Hepatocyte (in vitro differentiated cells): ENCODE measurements around the gene PLAC8.
"Not testable (repeated sequence)": the region's sequence is repeated elsewhere in the genome, so short reads cannot be mapped to it uniquely, and the experiment has no call there.

ENCODE experiments used
- CTCF ChIP-seq: fragments of 200-600 bp; sonication (generic); IDR thresholded peaks from 2 replicates; pipeline ENCODE4 v1.5.1; 2016; ENCODE audit warnings: antibody characterized with exemption, mild to moderate bottlenecking; ENCODE audit not compliant: poor library complexity
- EZH2 ChIP-seq: fragments of 200-600 bp; sonication (generic); IDR thresholded peaks from 2 replicates; pipeline ENCODE4 v1.6.1; 2016; ENCODE audit warnings: antibody characterized with exemption, mild to moderate bottlenecking, borderline replicate concordance
- EZH2phosphoT487 ChIP-seq: fragments of 200-600 bp; sonication (generic); IDR thresholded peaks from one replicate; pipeline ENCODE4 v1.6.1; 2018; ENCODE audit warnings: antibody characterized with exemption, mild to moderate bottlenecking, low read depth, moderate library complexity; ENCODE audit not compliant: unreplicated experiment, severe bottlenecking

- not testable (repeated sequence) for TF ChIP-seq EZH2, EZH2phosphoT487, CTCF
Observed at GRCh38 chr4:83043157-83043556, 71.4 kb downstream of the PLAC8 start.
